ENCODE data around the gene CDH23.

DNA sequence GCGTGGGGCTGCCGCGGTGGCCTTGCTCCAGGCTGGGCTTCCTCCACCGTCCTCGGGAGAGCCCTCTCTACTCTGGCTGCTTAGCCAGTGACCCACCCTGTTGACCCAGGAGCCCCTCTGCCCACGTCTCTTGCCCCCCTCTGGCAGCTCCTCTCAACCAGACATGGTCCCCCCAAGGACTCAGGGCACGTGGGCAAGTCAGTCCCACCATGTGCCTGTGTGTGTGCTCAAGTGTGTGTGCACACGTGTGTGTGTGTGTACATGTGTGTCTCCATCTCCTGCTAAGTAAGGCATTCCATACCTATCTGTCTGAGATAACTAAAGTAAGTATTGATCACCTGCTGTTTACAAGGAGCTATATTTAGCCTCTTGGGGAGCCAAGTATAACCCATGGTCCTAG is 221.9 kb downstream of the CDH23 start:
- TF ChIP-seq, protein P1, sequence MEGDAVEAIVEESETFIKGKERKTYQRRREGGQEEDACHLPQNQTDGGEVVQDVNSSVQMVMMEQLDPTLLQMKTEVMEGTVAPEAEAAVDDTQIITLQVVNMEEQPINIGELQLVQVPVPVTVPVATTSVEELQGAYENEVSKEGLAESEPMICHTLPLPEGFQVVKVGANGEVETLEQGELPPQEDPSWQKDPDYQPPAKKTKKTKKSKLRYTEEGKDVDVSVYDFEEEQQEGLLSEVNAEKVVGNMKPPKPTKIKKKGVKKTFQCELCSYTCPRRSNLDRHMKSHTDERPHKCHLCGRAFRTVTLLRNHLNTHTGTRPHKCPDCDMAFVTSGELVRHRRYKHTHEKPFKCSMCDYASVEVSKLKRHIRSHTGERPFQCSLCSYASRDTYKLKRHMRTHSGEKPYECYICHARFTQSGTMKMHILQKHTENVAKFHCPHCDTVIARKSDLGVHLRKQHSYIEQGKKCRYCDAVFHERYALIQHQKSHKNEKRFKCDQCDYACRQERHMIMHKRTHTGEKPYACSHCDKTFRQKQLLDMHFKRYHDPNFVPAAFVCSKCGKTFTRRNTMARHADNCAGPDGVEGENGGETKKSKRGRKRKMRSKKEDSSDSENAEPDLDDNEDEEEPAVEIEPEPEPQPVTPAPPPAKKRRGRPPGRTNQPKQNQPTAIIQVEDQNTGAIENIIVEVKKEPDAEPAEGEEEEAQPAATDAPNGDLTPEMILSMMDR (IDR thresholded peaks at IDR 0.05; ENCODE audit: poor library complexity) = no peak
- TF ChIP-seq EZH2phosphoT487 (IDR thresholded peaks at IDR 0.05; ENCODE audit: low read depth, severe bottlenecking, unreplicated experiment) = no peak
- no peak for TF ChIP-seq EZH2 (IDR thresholded peaks at IDR 0.05; ENCODE audit: borderline replicate concordance)
